ENCODE measurements around the gene EXOC6. TPM values are rescaled to one million over a fixed set of nuclear protein-coding genes. Genes with fewer than 3 reads are reported as not detected.

Gene EXOC6
- total and polyA plus RNA-seq, 2 of the 13 experiments (the other 11 are each of a cell fraction or from before 2014, with no cell fraction given), result 22.2 to 29.2 TPM

DNA sequence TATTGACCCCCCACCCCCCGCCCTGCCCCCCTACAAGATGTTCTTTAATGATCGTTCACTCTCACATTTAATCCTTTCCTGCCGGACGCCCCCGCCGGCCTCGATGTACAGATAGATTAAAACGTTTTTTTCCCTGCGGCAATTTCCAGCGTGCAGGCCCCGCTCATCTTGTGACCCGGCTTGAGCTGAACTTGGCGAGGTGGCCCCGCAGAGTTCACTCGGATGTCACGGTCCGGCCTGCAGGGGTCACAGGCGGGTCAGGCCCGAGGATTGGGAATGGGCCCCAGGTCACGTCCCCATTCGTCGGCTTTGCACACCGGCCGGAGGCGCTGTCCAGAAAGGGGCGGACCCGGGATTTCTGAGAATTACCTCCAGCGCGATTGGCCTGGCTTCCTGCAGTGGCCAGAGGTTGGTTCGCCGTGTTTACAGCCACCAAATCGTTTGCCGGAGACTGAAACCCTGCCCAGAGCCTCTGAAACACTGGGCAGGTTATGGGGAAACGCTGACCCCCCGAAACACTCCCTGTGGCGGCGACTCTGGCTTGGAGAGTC lies 223.4 kb downstream of the EXOC6 start (continued):
- TF ChIP-seq ZFP36L2 (CRISPR knock-in tag; IDR thresholded peaks at IDR 0.05), result no peak
- no peak for TF ChIP-seq ZBTB1 (CRISPR knock-in tag; IDR thresholded peaks at IDR 0.05; ENCODE audit: borderline replicate concordance)
- peak; percentile 67; the same call in 1 of the 2 replicates for TF ChIP-seq TBX2 (CRISPR knock-in tag; IDR thresholded peaks at IDR 0.05; ENCODE audit: borderline replicate concordance)
- TF ChIP-seq ZFAT (CRISPR knock-in tag; conservative IDR thresholded peaks at IDR 0.05), result no peak
- no peak for TF ChIP-seq TFDP2 (CRISPR knock-in tag; IDR thresholded peaks at IDR 0.05)
- no peak for TF ChIP-seq THAP9 (CRISPR knock-in tag; IDR thresholded peaks at IDR 0.05; ENCODE audit: borderline replicate concordance)
- TF ChIP-seq HOXA7 (CRISPR knock-in tag; IDR thresholded peaks at IDR 0.05), result no peak
- no peak for TF ChIP-seq KDM6A (CRISPR knock-in tag; IDR thresholded peaks at IDR 0.05; ENCODE audit: low read depth)
- TF ChIP-seq SMC3 (IDR thresholded peaks at IDR 0.05; ENCODE audit: low read length), result no peak
- no peak for TF ChIP-seq KLF15 (CRISPR knock-in tag; IDR thresholded peaks at IDR 0.05; ENCODE audit: borderline replicate concordance)
- TF ChIP-seq, protein P1, sequence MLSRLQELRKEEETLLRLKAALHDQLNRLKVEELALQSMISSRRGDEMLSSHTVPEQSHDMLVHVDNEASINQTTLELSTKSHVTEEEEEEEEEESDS (CRISPR knock-in tag; IDR thresholded peaks at IDR 0.05; ENCODE audit: borderline replicate concordance), result no peak
- no peak for TF ChIP-seq MLLT10 (CRISPR knock-in tag; IDR thresholded peaks at IDR 0.05)
- TF ChIP-seq, protein P2, sequence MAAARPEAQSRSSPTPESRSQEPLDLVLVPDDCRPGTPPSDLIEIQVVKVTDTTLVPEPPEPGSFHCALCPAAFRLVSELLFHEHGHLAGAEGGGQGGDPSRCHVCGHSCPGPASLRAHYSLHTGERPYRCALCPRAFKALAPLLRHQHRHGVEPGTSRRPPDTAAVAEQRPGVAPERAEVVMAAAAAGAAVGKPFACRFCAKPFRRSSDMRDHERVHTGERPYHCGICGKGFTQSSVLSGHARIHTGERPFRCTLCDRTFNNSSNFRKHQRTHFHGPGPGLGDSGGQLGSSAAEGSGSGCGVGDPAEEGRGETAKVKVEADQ (CRISPR knock-in tag; IDR thresholded peaks at IDR 0.05; ENCODE audit: borderline replicate concordance), result 0 out of 2 replicates have a peak, but pooled peaks have one; percentile 43
- no peak for TF ChIP-seq MYNN (CRISPR knock-in tag; IDR thresholded peaks at IDR 0.05; ENCODE audit: low read depth)
- TF ChIP-seq HNRNPUL1 (IDR thresholded peaks at IDR 0.05; ENCODE audit: low read depth, low read length), result no peak
- TF ChIP-seq SPEN (CRISPR knock-in tag; IDR thresholded peaks at IDR 0.05; ENCODE audit: low read depth), result no peak; the same call in 1 of the 2 replicates
- 0 out of 2 replicates have a peak, but pooled peaks have one; percentile 38 for TF ChIP-seq ZNF205 (CRISPR knock-in tag; IDR thresholded peaks at IDR 0.05)
- TF ChIP-seq ZNF570 (CRISPR knock-in tag; IDR thresholded peaks at IDR 0.05; ENCODE audit: borderline replicate concordance), result no peak
- peak; percentile 80; the same call in 1 of the 2 replicates for TF ChIP-seq POGZ (CRISPR knock-in tag; IDR thresholded peaks at IDR 0.05)
- TF ChIP-seq, protein P3, sequence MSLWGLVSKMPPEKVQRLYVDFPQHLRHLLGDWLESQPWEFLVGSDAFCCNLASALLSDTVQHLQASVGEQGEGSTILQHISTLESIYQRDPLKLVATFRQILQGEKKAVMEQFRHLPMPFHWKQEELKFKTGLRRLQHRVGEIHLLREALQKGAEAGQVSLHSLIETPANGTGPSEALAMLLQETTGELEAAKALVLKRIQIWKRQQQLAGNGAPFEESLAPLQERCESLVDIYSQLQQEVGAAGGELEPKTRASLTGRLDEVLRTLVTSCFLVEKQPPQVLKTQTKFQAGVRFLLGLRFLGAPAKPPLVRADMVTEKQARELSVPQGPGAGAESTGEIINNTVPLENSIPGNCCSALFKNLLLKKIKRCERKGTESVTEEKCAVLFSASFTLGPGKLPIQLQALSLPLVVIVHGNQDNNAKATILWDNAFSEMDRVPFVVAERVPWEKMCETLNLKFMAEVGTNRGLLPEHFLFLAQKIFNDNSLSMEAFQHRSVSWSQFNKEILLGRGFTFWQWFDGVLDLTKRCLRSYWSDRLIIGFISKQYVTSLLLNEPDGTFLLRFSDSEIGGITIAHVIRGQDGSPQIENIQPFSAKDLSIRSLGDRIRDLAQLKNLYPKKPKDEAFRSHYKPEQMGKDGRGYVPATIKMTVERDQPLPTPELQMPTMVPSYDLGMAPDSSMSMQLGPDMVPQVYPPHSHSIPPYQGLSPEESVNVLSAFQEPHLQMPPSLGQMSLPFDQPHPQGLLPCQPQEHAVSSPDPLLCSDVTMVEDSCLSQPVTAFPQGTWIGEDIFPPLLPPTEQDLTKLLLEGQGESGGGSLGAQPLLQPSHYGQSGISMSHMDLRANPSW (CRISPR knock-in tag; IDR thresholded peaks at IDR 0.05; ENCODE audit: borderline replicate concordance), result no peak
- no peak for TF ChIP-seq GPBP1L1 (CRISPR knock-in tag; IDR thresholded peaks at IDR 0.05)
- no peak for TF ChIP-seq NFRKB (IDR thresholded peaks at IDR 0.05)
